Endodermal cell (in vitro differentiated cells): ENCODE data around the gene TNFRSF1B. TPM values are rescaled to one million over a fixed set of nuclear protein-coding genes. Genes with fewer than 3 reads are reported as not detected.

Source experiments
- DNase-seq: peaks from one replicate; pipeline ENCODE4 v3.0.0-alpha.2; 2017
- H3K27ac ChIP-seq: 2 replicates; pipeline ENCODE4 v1.5.1; 2013; ENCODE audit warnings: mild to moderate bottlenecking, low read depth, low read length, moderate library complexity
- H3K27me3 ChIP-seq: 2 replicates; pipeline ENCODE4 v1.6.1; 2013; ENCODE audit warnings: mild to moderate bottlenecking, low read length, moderate library complexity; ENCODE audit not compliant: insufficient read depth, control insufficient read depth, poor library complexity, severe bottlenecking
- H3K36me3 ChIP-seq: 2 replicates; pipeline ENCODE4 v1.7.0; 2013; ENCODE audit warnings: mild to moderate bottlenecking, low read length, moderate library complexity; ENCODE audit not compliant: control insufficient read depth, insufficient read depth
- H3K4me1 ChIP-seq: one replicate; pipeline ENCODE4 v1.7.0; 2013; ENCODE audit warnings: low read length; ENCODE audit not compliant: control insufficient read depth, insufficient read depth
- H3K4me3 ChIP-seq: 2 replicates; pipeline ENCODE4 v1.5.1; 2013; ENCODE audit warnings: mild to moderate bottlenecking, low read length, moderate library complexity
- H3K9ac ChIP-seq: 2 replicates; pipeline ENCODE4 v1.6.1; 2013; ENCODE audit warnings: mild to moderate bottlenecking, low read length, moderate library complexity; ENCODE audit not compliant: poor library complexity, severe bottlenecking; ENCODE audit errors: extremely low read depth
- H3K9me3 ChIP-seq: 2 replicates; pipeline ENCODE4 v1.6.1; 2013; ENCODE audit warnings: mild to moderate bottlenecking, low read length, moderate library complexity; ENCODE audit not compliant: control insufficient read depth
- H3K27ac Mint-ChIP-seq: 2 replicates; pipeline ENCODE4 v1.8.0; 2020; ENCODE audit warnings: mixed read lengths
- H3K27me3 Mint-ChIP-seq: 2 replicates; pipeline ENCODE4 v1.8.0; 2021; ENCODE audit warnings: mild to moderate bottlenecking, mixed read lengths; ENCODE audit not compliant: insufficient read depth
- H3K36me3 Mint-ChIP-seq: 2 replicates; pipeline ENCODE4 v1.8.0; 2020; ENCODE audit warnings: low read depth, mixed read lengths
- H3K4me1 Mint-ChIP-seq: 2 replicates; pipeline ENCODE4 v1.8.0; 2020; ENCODE audit warnings: mixed read lengths
- H3K4me3 Mint-ChIP-seq: 2 replicates; pipeline ENCODE4 v1.8.0; 2020; ENCODE audit warnings: mild to moderate bottlenecking, moderate library complexity, mixed read lengths
- H3K9me3 Mint-ChIP-seq: 2 replicates; pipeline ENCODE4 v1.8.0; 2020; ENCODE audit warnings: mild to moderate bottlenecking, mixed read lengths
- WGBS, 2 experiments: methylation state at CpG; one replicate each; pipeline versions ENCODE4 v1.1.5 to v1.1.7; 2013; ENCODE audit warnings: missing lambda C conversion rate in 2 of 2, mixed read lengths in 1 of 2; ENCODE audit not compliant: insufficient coverage in 1 of 2, insufficient read length in 1 of 2; 5-methylcytosine and 5-hydroxymethylcytosine counted together
- total RNA-seq, 2 donors: library from RNA; stranded (reverse); fragmentation: NEBNext Ultra II Directional in 1 of 2; extraction: Animal tissue kit (Norgen Biotek cat#: 25700) in 1 of 2; gene quantifications; 2 replicates in 1 of 2; 3 replicates in 1 of 2; pipeline ENCODE4 v1.2.1, GENCODE V29; 2021
- TF ChIP-seq, protein P1 (sequence below): fragments of 200-600 bp; sonication (generic); conservative IDR thresholded peaks from 2 replicates; pipeline ENCODE4 v1.5.0; 2021; ENCODE audit warnings: antibody characterized with exemption, mild to moderate bottlenecking

The TNFRSF1B gene
- total RNA-seq, 2 donors from 2014 or later, result 0.24 to 0.40 TPM

DNA sequence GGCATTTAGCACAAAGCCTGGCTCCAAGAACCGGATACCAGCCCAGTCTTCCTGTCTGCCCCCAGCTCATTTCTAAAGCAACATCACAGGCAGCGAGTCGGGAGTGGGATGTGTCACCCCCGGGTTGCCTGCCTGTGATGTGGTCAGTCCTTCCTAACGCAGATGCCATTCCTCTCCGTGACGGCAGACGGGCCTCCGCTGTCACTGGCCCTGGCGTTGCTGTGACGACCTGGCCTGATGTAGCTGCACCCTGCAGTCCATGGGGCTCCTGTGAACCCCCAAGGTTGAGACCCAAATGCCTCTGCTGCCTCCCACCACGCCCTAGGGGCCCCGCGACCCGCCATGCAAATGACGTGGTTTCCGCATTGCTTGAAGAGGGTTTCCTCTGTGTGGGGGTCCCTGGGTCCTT, 12.3 kb downstream of the TNFRSF1B start:
- Mint-ChIP-seq H3K27me3 (peaks cover 8% of the 10 kb centered on the region), H3K27ac (no peak overlapping the region), H3K9me3 (no peaks in the 10 kb centered on the region), H3K4me3 (no peak overlapping the region), H3K36me3 (no peaks in the 10 kb centered on the region), H3K4me1 (peaks cover 9% of the 10 kb centered on the region)
- Histone ChIP-seq H3K27me3 (no peaks in the 10 kb centered on the region), H3K27ac (no peak overlapping the region), H3K9ac (no peak overlapping the region), H3K9me3 (no peaks in the 10 kb centered on the region), H3K4me3 (no peak overlapping the region), H3K4me1 (no peaks in the 10 kb centered on the region), H3K36me3 (no peaks in the 10 kb centered on the region)
- DNase-seq, result no peak
- WGBS, 2 experiments, result 75 to 83% methylated on average over 14 to 17 of the region's 17 CpGs
- TF ChIP-seq, protein P1, sequence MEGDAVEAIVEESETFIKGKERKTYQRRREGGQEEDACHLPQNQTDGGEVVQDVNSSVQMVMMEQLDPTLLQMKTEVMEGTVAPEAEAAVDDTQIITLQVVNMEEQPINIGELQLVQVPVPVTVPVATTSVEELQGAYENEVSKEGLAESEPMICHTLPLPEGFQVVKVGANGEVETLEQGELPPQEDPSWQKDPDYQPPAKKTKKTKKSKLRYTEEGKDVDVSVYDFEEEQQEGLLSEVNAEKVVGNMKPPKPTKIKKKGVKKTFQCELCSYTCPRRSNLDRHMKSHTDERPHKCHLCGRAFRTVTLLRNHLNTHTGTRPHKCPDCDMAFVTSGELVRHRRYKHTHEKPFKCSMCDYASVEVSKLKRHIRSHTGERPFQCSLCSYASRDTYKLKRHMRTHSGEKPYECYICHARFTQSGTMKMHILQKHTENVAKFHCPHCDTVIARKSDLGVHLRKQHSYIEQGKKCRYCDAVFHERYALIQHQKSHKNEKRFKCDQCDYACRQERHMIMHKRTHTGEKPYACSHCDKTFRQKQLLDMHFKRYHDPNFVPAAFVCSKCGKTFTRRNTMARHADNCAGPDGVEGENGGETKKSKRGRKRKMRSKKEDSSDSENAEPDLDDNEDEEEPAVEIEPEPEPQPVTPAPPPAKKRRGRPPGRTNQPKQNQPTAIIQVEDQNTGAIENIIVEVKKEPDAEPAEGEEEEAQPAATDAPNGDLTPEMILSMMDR, result no peak

DNA sequence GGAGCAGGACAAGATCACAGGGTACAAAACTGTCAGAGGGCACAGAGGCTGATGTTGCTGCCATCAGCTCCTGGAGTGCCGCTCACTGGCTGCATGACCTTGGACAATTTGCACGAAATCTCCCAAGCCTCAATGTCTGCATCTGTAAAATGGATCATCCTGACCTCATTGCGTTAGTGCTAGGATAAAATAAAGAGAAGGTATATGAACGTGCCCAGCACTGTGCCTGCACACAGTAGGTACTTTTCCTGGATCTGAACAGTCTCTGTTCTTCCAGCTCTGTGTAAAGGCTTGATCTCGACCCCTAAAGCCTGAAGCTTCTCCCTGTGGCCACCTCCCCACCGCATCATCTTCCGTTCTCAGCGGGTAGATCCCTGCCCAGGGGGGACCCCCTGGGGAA, 12.9 kb downstream of the TNFRSF1B start:
- 91 to 96% methylated on average over 8 of the region's 8 CpGs for WGBS, 2 experiments
- no peaks in the 10 kb centered on the region for H3K36me3 Mint-ChIP-seq
- H3K9me3 ChIP-seq, result no peaks in the 10 kb centered on the region
- H3K4me3 Mint-ChIP-seq, result no peak overlapping the region
- peaks cover 10% of the 10 kb centered on the region for H3K4me1 Mint-ChIP-seq
- H3K4me1 ChIP-seq, result no peaks in the 10 kb centered on the region
- no peak overlapping the region for H3K27ac Mint-ChIP-seq
- H3K27me3 Mint-ChIP-seq, result peaks cover 8% of the 10 kb centered on the region
- no peak for DNase-seq
- no peaks in the 10 kb centered on the region for H3K27me3 ChIP-seq
- no peak overlapping the region for H3K4me3 ChIP-seq
- no peak overlapping the region for H3K9ac ChIP-seq
- H3K27ac ChIP-seq, result no peak overlapping the region
- no peaks in the 10 kb centered on the region for H3K36me3 ChIP-seq
- TF ChIP-seq, protein P1, result no peak
- no peaks in the 10 kb centered on the region for H3K9me3 Mint-ChIP-seq

DNA sequence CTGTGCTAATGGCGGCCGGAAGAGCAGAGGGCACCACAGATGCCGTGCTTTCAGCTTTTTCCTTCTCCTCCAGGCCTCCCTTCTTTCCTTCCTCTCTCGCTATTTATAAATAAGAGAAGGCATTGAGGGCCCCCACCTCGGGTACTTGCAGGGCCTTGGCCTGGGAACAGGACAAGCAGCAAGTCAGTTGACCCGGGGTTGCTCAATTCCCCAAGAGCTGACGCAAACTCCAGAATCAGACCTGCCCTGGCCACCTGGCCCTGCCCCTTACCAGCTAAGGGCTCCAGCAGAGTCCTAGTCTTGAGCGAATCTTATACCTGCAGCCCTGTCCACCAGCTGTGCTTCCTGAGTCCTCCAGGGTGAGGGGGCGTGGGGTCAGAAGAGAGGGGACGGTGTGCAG, 13.5 kb downstream of the TNFRSF1B start:
- H3K4me1 Mint-ChIP-seq, result peaks cover 7% of the 10 kb centered on the region

More for the DNA sequence above, 13.5 kb downstream of the TNFRSF1B start:
- H3K4me3 Mint-ChIP-seq, result no peak overlapping the region
- H3K27ac ChIP-seq, result no peak overlapping the region
- H3K4me1 ChIP-seq, result no peaks in the 10 kb centered on the region
- no peak overlapping the region for H3K9ac ChIP-seq
- no peaks in the 10 kb centered on the region for H3K9me3 ChIP-seq
- no peaks in the 10 kb centered on the region for H3K27me3 ChIP-seq
- 88 to 91% methylated on average over 7 to 10 of the region's 10 CpGs for WGBS, 2 experiments
- no peak overlapping the region for H3K4me3 ChIP-seq
- H3K36me3 Mint-ChIP-seq, result no peaks in the 10 kb centered on the region
- H3K9me3 Mint-ChIP-seq, result no peaks in the 10 kb centered on the region
- peaks cover 8% of the 10 kb centered on the region for H3K27me3 Mint-ChIP-seq
- H3K36me3 ChIP-seq, result no peaks in the 10 kb centered on the region
- no peak overlapping the region for H3K27ac Mint-ChIP-seq
- TF ChIP-seq, protein P1, result no peak
- DNase-seq, result no peak
